ENCODE measurements around the gene USHBP1.
"Not testable (repeated sequence)": the region's sequence is repeated elsewhere in the genome, so short reads cannot be mapped to it uniquely, and the experiment has no call there.

USHBP1 gene

GRCh38 chr19:17264641-17264979 lies at the start of gene USHBP1:
TSS of gene USHBP1 (minus strand) at chr19:17264745. CDS start at chr19:17264299, 446 bp downstream.
- DNase-seq, result no peak

GRCh38 chr19:17314007-17314593 lies 49.6 kb upstream of the USHBP1 start:
- no peak for DNase-seq

- no peak for DNase-seq
Measured at GRCh38 chr19:17312189-17313113, 47.9 kb upstream of the USHBP1 start.

- peak; percentile 75 for DNase-seq
Measured at GRCh38 chr19:17311455-17312188, 47.1 kb upstream of the USHBP1 start.

GRCh38 chr19:17309965-17310461 lies 45.5 kb upstream of the USHBP1 start:
- DNase-seq, result no peak

GRCh38 chr19:17309198-17309964 lies 44.8 kb upstream of the USHBP1 start, which contains the start of gene DDA1:
TSS of gene DDA1 (plus strand) at chr19:17309563. CDS start at chr19:17309655, 92 bp downstream.
- DNase-seq, result peak; percentile 100

GRCh38 chr19:17307876-17308377 lies 43.4 kb upstream of the USHBP1 start:
- DNase-seq, result no peak

GRCh38 chr19:17306285-17306714 lies 41.8 kb upstream of the USHBP1 start:
- no peak for DNase-seq

GRCh38 chr19:17305517-17306284 lies 41.2 kb upstream of the USHBP1 start, which contains the start of gene MRPL34:
TSS of gene MRPL34 (plus strand) at chr19:17305872. CDS start at chr19:17305893, 21 bp downstream.
- peak; percentile 98 for DNase-seq

GRCh38 chr19:17305216-17305516 lies 40.6 kb upstream of the USHBP1 start:
- DNase-seq, result no peak

- DNase-seq, result no peak
Measured at GRCh38 chr19:17304386-17305215, 40.1 kb upstream of the USHBP1 start.

- DNase-seq, result no peak
Measured at GRCh38 chr19:17303940-17304267, 39.4 kb upstream of the USHBP1 start.

- DNase-seq, result peak; percentile 93
Measured at GRCh38 chr19:17303167-17303939, 38.8 kb upstream of the USHBP1 start, which contains the start of gene ABHD8. TSS of gene ABHD8 (minus strand) at chr19:17303425. CDS start at chr19:17301616, 1,809 bp downstream.

GRCh38 chr19:17302391-17303166 lies 38.0 kb upstream of the USHBP1 start:
- no peak for DNase-seq

- DNase-seq, result no peak
Measured at GRCh38 chr19:17300992-17301619, 36.6 kb upstream of the USHBP1 start.

- no peak for DNase-seq
Measured at GRCh38 chr19:17296976-17297375, 32.4 kb upstream of the USHBP1 start.

GRCh38 chr19:17296273-17296672 lies 31.7 kb upstream of the USHBP1 start:
- DNase-seq, result no peak

- not testable (repeated sequence) for DNase-seq
Measured at GRCh38 chr19:17295551-17295950, 31.0 kb upstream of the USHBP1 start.
